Measurements from ENCODE around the gene KDM3B.
A peak's percentile ranks its signal among the peaks of the same experiment; 100 is the strongest.
"Not testable (repeated sequence)": the region's sequence is repeated elsewhere in the genome, so short reads cannot be mapped to it uniquely, and the experiment has no call there.

Gene KDM3B

GRCh38 chr5:138352071-138352721 lies at the start of gene KDM3B:
Gene KDM3B, plus strand, starts transcription at chr5:138352685. Its CDS starts 111 bp downstream, at chr5:138352796.
- DNase-seq (ENCODE audit: low spot score): peak; percentile 93

- no peak for DNase-seq (ENCODE audit: low spot score)
Observed at GRCh38 chr5:138303372-138303771, 49.1 kb upstream of the KDM3B start.

GRCh38 chr5:138305797-138306196 lies 46.7 kb upstream of the KDM3B start:
- no peak for DNase-seq (ENCODE audit: low spot score)

- no peak for DNase-seq (ENCODE audit: low spot score)
Observed at GRCh38 chr5:138315751-138316278, 36.7 kb upstream of the KDM3B start.

GRCh38 chr5:138316355-138316754 lies 36.1 kb upstream of the KDM3B start:
- DNase-seq (ENCODE audit: low spot score): no peak

- not testable (repeated sequence) for DNase-seq (ENCODE audit: low spot score)
Observed at GRCh38 chr5:138318211-138318610, 34.3 kb upstream of the KDM3B start.

- no peak for DNase-seq (ENCODE audit: low spot score)
Observed at GRCh38 chr5:138330813-138331448, 21.6 kb upstream of the KDM3B start.

- DNase-seq (ENCODE audit: low spot score): peak; percentile 98
Observed at GRCh38 chr5:138331449-138332368, 20.8 kb upstream of the KDM3B start, which contains the start of gene CDC25C. Gene CDC25C, minus strand, starts transcription at chr5:138331804. Its CDS starts 624 bp downstream, at chr5:138331180.

- no peak for DNase-seq (ENCODE audit: low spot score)
Observed at GRCh38 chr5:138334867-138335447, 17.5 kb upstream of the KDM3B start.

GRCh38 chr5:138336952-138337684 lies 15.4 kb upstream of the KDM3B start:
- no peak for DNase-seq (ENCODE audit: low spot score)

- peak; percentile 90 for DNase-seq (ENCODE audit: low spot score)
Observed at GRCh38 chr5:138337685-138338410, 14.6 kb upstream of the KDM3B start, which contains the start of gene FAM53C. Gene FAM53C, plus strand, starts transcription at chr5:138338266. Its CDS starts 3,070 bp downstream, at chr5:138341336.

GRCh38 chr5:138338411-138339090 lies 13.9 kb upstream of the KDM3B start:
- DNase-seq (ENCODE audit: low spot score): no peak

- no peak for DNase-seq (ENCODE audit: low spot score)
Observed at GRCh38 chr5:138339091-138339456, 13.4 kb upstream of the KDM3B start.

- no peak for DNase-seq (ENCODE audit: low spot score)
Observed at GRCh38 chr5:138339464-138339863, 13.0 kb upstream of the KDM3B start.

- DNase-seq (ENCODE audit: low spot score): no peak
Observed at GRCh38 chr5:138340008-138340407, 12.5 kb upstream of the KDM3B start.

- DNase-seq (ENCODE audit: low spot score): no peak
Observed at GRCh38 chr5:138344887-138345622, 7.4 kb upstream of the KDM3B start.

- no peak for DNase-seq (ENCODE audit: low spot score)
Observed at GRCh38 chr5:138346889-138347288, 5.6 kb upstream of the KDM3B start.

GRCh38 chr5:138349852-138350562 lies 2.5 kb upstream of the KDM3B start:
- DNase-seq (ENCODE audit: low spot score): no peak

GRCh38 chr5:138350563-138350890 lies 2.0 kb upstream of the KDM3B start:
- no peak for DNase-seq (ENCODE audit: low spot score)
